ENCODE measurements around the gene ANKRD12. TPM values are rescaled to one million over a fixed set of nuclear protein-coding genes. Genes with fewer than 3 reads are reported as not detected.

ANKRD12 gene
- total RNA-seq, 1 experiment from 2014 or later: 23.5 TPM

DNA sequence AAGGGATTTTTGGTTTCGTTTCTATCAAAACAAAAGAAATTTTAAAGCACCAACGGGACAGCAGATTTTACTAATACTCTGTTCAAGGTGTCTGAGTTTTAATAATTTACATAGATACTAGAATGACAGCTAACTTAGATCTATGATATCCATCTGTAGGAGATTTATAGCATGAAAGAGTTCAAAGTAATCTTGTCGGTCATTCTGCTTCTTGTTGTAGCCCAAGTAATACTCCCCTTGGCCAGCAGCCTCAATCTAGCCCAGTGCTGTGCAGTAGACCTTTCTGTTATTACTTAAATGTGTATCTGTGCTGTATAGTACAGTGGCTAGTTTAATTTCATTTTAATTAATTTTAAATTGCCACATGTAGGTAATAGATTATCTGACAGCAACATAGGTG is 44.7 kb downstream of the ANKRD12 start (continued):
- TF ChIP-seq ZNF274 (IDR thresholded peaks at IDR 0.05; ENCODE audit: low read depth, low read length) (no peak), SP1 (IDR thresholded peaks at IDR 0.05; ENCODE audit: low read depth) (no peak), CEBPB (IDR thresholded peaks at IDR 0.05; ENCODE audit: low read depth) (no peak), CBX3 (IDR thresholded peaks at IDR 0.05; ENCODE audit: low read depth) (no peak), EZH2 (IDR thresholded peaks at IDR 0.05) (no peak), ZFX (IDR thresholded peaks at IDR 0.05) (no peak), EGR1 (IDR thresholded peaks at IDR 0.05; ENCODE audit: low read depth) (no peak)
- TF ChIP-seq, protein P1, sequence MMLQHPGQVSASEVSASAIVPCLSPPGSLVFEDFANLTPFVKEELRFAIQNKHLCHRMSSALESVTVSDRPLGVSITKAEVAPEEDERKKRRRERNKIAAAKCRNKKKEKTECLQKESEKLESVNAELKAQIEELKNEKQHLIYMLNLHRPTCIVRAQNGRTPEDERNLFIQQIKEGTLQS (IDR thresholded peaks at IDR 0.05): no peak

DNA sequence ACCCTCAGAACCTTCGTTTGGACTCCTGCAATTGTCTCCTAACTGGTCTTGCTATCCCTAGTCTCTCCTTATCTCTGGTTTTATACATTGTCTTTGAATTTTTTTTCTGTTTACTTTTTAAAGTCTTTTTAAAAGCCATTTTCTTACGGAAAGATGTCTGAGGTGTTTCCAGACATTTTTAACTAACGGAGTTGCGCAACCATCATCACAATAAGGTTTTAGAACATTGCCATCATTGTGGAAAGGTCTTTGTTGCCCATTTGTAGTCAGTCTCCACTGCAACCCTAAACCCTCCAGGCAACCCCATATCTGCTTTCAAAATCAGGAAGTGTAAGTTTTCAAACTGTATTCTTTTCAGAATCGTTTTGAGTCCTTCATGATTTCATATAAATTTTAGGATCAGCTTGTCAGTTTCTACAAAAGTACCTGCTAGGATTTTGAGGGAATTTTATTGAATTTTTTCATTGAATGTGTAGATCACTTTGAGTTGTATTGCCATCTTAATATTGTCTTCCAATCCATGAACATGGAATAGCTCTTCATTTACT is 46.3 kb downstream of the ANKRD12 start:
- Histone ChIP-seq H3K36me3 (ENCODE audit: control insufficient read depth in 1 of 2, insufficient read depth in 2 of 2, low read length in 2 of 2) (no peaks in the 10 kb centered on the region), H3K4me3 (replicated peaks in 1 of 2; ENCODE audit: low read depth in 1 of 2, low read length in 2 of 2) (no peak overlapping the region), H4K20me1 (ENCODE audit: insufficient read depth) (no peaks in the 10 kb centered on the region), H3K4me1 (ENCODE audit: control insufficient read depth in 1 of 2, insufficient read depth in 2 of 2, low read length in 2 of 2) (no peaks in the 10 kb centered on the region), H3K27ac (ENCODE audit: low read depth, low read length) (no peak overlapping the region), H3K79me2 (ENCODE audit: insufficient read depth, low read length) (peaks cover 26% of the 10 kb centered on the region; the same call in 1 of the 2 replicates), H3K27me3 (ENCODE audit: insufficient read depth, low read length) (no peaks in the 10 kb centered on the region), H2AFZ (ENCODE audit: low read depth, low read length, poor library complexity, severe bottlenecking) (no peak overlapping the region), H3K4me2 (ENCODE audit: low read length) (no peak overlapping the region), H3K9me2 (ENCODE audit: insufficient read depth) (no peaks in the 10 kb centered on the region), H3K9ac (ENCODE audit: low read length) (no peak overlapping the region), H3K9me3 (ENCODE audit: control insufficient read depth in 1 of 2, insufficient read depth in 1 of 2, low read depth in 1 of 2, low read length in 2 of 2) (no peaks in the 10 kb centered on the region)
- no peak for DNase-seq (ENCODE audit: low read depth, low spot score)
- ChIA-PET CTCF (no interaction called here), POLR2A (no interaction called here), RAD21 (ENCODE audit: low non-redundant PET in 1 of 2, low total read pairs in 2 of 2, uncharacterized antibody in 2 of 2, unreplicated experiment in 2 of 2) (no interaction called here)
- BruUV-seq (replicated peaks): no TSS peak
- ATAC-seq: no peak
- 0 out of 2 replicates have a peak, but pooled peaks have one; percentile 14 for TF ChIP-seq CEBPB (IDR thresholded peaks at IDR 0.05; ENCODE audit: low read depth)
- no peak for TF ChIP-seq ELF1 (IDR thresholded peaks at IDR 0.05; ENCODE audit: borderline replicate concordance, low read depth)
- intact Hi-C loops (cut with micrococcal nuclease): no loop called here
